Dermis blood vessel endothelial cell (primary cell): ENCODE results near the gene ZNF362. TPM values are rescaled to one million over a fixed set of nuclear protein-coding genes. Genes with fewer than 3 reads are reported as not detected.
"Not testable (repeated sequence)": the region's sequence is repeated elsewhere in the genome, so short reads cannot be mapped to it uniquely, and the experiment has no call there.

Source experiments
- DNase-seq: peaks from one replicate; pipeline ENCODE4 v3.0.0; 2010
- total RNA-seq: library from RNA; depleted of rRNA; stranded (reverse); fragments of >200 nt; gene quantifications from 2 replicates; pipeline ENCODE4 v1.2.3, GENCODE V29; 2014

Gene ZNF362
- total RNA-seq, 1 donor from 2014 or later = 3.2 TPM

- no peak for DNase-seq
Measured at GRCh38 chr1:33288976-33289857, 32.9 kb downstream of the ZNF362 start.

- DNase-seq = no peak
Measured at GRCh38 chr1:33289858-33290154, 33.5 kb downstream of the ZNF362 start.

- DNase-seq = not testable (repeated sequence)
Measured at GRCh38 chr1:33290615-33291014, 34.3 kb downstream of the ZNF362 start.

GRCh38 chr1:33292726-33293340 is 36.5 kb downstream of the ZNF362 start:
- no peak for DNase-seq

- DNase-seq = no peak
Measured at GRCh38 chr1:33294071-33295010, 38.0 kb downstream of the ZNF362 start.

- DNase-seq = no peak
Measured at GRCh38 chr1:33295023-33295422, 38.7 kb downstream of the ZNF362 start.

- DNase-seq = peak; percentile 63
Measured at GRCh38 chr1:33295450-33296081, 39.3 kb downstream of the ZNF362 start.

- DNase-seq = no peak
Measured at GRCh38 chr1:33296082-33296458, 39.8 kb downstream of the ZNF362 start.

GRCh38 chr1:33296824-33297223 is 40.5 kb downstream of the ZNF362 start:
- no peak for DNase-seq

GRCh38 chr1:33297911-33298622 is 41.8 kb downstream of the ZNF362 start:
- DNase-seq = no peak

GRCh38 chr1:33298623-33299277 is 42.5 kb downstream of the ZNF362 start:
- peak; percentile 81 for DNase-seq

- no peak for DNase-seq
Measured at GRCh38 chr1:33299461-33300155, 43.3 kb downstream of the ZNF362 start.

GRCh38 chr1:33300673-33301072 is 44.4 kb downstream of the ZNF362 start:
- DNase-seq = no peak

GRCh38 chr1:33301273-33301984 is 45.1 kb downstream of the ZNF362 start:
- DNase-seq = no peak

- DNase-seq = no peak
Measured at GRCh38 chr1:33302325-33302724, 46.0 kb downstream of the ZNF362 start.

GRCh38 chr1:33305016-33305415 is 48.7 kb downstream of the ZNF362 start:
- DNase-seq = no peak

- no peak for DNase-seq
Measured at GRCh38 chr1:33305816-33306652, 49.7 kb downstream of the ZNF362 start.

- peak; percentile 47 for DNase-seq
Measured at GRCh38 chr1:33306653-33307493, 50.6 kb downstream of the ZNF362 start.
